GM10266 (cell line): ENCODE measurements around the gene NRP2.

ENCODE experiments used
- DNase-seq: peaks from one replicate; pipeline ENCODE4 v3.0.0; 2012; ENCODE audit errors: extremely low spot score
- TF ChIP-seq, protein P1 (sequence below): IDR thresholded peaks from 2 replicates; pipeline ENCODE4 v1.5.1; 2012; ENCODE audit warnings: mild to moderate bottlenecking, low read depth; ENCODE audit not compliant: control insufficient read depth, insufficient read depth; ENCODE audit errors: missing control alignments

Gene NRP2

DNA sequence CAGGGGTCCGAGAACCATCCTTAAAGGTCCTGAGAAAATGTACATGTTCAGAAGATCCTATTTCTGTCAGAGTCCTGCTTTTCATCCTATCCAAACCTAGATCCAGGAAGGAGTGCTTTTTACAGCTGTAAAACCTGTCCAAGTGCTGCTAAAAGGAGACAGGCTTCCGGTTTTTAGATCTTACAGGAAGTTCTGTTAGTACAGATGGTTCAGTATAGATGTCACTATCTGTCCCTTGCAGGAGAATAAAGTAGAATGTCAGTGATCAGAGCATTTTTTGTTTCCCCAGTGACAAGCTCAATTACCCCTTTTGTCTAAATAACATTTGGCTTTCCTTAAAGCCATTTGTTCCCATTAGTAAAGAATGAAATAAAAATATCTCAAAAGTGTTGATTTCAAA is 98.3 kb downstream of the NRP2 start:
- no peak for DNase-seq
- TF ChIP-seq, protein P1, sequence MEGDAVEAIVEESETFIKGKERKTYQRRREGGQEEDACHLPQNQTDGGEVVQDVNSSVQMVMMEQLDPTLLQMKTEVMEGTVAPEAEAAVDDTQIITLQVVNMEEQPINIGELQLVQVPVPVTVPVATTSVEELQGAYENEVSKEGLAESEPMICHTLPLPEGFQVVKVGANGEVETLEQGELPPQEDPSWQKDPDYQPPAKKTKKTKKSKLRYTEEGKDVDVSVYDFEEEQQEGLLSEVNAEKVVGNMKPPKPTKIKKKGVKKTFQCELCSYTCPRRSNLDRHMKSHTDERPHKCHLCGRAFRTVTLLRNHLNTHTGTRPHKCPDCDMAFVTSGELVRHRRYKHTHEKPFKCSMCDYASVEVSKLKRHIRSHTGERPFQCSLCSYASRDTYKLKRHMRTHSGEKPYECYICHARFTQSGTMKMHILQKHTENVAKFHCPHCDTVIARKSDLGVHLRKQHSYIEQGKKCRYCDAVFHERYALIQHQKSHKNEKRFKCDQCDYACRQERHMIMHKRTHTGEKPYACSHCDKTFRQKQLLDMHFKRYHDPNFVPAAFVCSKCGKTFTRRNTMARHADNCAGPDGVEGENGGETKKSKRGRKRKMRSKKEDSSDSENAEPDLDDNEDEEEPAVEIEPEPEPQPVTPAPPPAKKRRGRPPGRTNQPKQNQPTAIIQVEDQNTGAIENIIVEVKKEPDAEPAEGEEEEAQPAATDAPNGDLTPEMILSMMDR = no peak

DNA sequence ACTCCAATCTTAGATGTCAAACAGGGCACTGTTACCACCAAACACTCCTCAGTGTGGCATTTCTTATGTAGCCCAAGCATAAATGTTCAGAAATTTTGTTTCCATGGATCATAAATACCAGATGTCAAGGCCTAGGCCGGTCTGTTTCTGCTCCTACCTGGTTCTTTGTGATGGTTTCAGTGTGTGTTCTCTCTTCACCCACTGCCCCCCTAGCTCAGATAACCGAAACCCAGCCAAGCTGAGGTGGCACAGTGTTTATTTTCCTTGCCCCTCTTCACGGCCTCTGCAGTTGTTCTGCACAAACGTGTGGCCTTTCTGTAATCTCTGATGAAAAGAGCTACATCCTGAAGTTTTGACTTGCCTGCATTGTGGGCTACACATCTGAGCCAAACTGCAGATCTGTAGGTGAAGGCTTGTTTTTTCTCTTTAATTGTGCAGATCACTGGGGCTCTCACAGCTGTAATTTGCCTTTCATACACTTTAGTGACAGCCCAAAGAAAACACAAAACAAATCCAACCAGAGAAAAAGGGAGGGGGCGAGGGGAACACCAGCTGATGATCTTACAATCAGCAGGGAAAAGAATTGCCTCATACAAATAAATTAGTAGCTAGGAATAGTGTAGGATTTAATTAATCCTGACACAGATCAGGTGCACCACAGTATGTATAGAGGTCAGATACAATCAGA is 99.1 kb downstream of the NRP2 start:
- DNase-seq = no peak

DNA sequence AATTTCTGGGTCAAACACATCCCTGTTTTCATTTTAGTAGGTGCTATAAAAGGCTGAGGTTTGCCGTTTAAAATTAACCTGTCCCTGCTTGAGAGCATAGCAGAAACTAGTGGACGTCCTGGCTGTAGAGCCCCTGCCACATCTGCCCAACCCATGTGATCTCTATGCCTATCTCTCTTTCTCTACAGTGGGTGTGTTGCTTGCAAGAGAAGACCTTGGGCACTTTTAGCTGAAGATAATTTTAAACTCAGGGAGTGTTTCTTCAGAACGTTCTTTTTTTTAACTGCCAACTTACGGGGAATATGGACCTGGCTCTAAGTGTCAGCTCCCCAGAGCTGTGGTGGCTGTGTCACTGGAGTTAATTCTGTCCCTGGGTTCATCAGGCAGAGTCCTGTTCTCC is 100.6 kb downstream of the NRP2 start:
- TF ChIP-seq, protein P1 = no peak
- no peak for DNase-seq

More for the DNA sequence above, 99.1 kb downstream of the NRP2 start:
- TF ChIP-seq, protein P1 = no peak

DNA sequence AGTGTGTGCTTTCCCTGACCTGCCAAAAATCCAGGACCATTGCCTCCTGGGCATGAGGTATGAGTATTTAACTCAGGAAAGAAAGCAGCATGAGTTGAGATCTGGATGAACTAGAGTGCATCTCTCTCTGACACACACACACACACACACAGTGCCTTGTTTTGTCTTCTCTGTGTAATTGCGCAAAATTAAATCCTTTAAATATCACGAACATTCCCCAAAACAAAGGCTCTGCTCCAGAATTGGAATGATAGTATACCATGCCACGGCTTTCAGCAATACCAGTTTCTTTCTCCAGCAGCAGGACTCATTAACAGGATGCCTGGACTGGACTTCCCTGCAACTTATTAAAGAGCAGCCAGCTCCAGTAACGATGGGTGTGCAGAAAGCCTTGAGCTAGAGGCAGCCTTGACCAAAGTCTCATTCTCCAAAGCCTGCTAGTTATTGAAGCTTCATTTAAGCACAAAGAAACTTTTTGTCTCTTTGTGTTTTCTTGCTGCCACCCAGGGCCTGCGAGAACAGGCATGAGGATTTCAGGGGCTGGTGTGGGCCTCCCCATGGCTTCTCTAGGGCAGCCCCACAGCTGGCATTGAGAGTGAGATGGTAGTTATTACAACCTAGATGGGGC is 101.7 kb downstream of the NRP2 start:
- DNase-seq = no peak
- TF ChIP-seq, protein P1 = no peak

DNA sequence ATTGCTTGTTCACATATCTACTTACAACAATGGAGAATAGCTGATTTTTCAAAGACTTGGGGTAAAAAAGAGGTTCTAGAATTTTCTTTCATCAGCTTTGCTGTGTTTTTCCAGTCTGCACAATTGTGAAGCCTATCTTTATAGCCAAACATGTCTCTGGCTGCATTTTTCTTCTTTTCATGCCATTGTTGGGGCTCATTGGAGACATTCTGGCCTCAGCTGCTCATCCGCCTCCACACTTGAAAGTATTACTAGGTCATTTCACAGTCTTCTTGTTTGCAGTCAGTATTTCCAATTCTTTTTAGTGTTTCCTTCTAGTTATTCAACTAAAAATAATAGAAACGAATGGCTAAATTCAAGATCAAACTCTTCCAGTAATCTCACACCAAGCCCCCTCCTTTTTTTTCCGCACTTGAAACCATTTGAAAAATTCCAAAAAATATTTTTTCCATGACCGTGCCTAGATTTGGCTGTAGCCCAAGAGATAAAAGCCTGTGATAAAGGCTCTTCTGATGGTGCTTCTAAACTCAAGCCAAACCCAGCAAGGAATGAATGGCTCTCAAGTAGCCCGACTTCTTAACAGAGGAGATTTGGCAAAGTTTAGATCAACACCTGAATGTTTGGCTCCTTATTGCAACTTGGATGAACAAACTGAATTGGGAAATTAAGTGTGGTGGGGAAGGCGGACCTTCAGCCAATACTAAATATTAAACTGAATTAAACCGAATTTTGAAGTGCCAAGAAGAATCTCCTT is 103.4 kb downstream of the NRP2 start:
- no peak for DNase-seq
- TF ChIP-seq, protein P1 = no peak

DNA sequence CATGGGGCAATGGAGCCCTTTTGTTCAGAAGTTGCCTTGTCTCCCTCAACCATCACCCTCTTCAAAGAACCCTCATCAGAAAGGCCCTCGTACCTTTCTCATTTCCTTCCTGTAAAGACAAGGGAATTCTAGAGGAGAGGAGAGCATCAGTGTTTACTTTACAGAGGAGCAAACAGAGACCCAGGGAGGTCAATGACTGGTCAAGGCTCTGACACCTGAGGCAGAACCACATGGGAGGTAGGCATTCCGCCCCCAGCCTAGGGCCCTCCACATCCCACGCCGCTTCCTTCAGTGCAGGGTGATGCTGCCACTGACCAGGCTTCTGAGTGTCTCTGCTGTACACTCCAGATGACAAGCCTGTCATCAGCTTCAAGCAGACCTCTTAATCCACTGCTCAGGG is 104.7 kb downstream of the NRP2 start:
- DNase-seq = no peak
- TF ChIP-seq, protein P1 = no peak

DNA sequence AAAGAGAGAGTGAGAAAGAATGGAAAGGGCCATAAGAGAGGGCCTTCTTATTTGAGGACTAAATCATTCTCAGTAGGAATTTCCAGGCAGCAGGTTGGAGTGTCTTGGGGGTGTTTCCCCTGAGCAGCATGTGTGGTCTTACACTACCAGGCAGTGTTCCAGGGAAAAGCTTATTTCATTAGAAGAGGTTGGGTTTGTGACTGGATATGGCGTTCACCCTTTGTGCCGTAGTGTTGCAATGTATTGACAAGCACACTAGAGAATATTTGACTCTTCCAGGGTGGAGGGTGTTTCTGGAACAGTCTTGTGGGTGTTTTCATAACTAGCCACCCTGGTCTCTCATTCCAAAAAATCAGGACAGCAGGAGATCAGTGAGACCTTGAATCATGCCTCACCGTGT is 105.5 kb downstream of the NRP2 start:
- TF ChIP-seq, protein P1 = no peak
- no peak for DNase-seq
